HepG2 (cell line): Measurements from ENCODE around the gene UBE2QL1. TPM values are rescaled to one million over a fixed set of nuclear protein-coding genes. Genes with fewer than 3 reads are reported as not detected.

Experiments
- ATAC-seq: fragments of 200-7000 bp; cut with Tn5 transposase; 3 replicates; pipeline ENCODE4 v1.9.1; 2020; ENCODE audit warnings: mild to moderate bottlenecking, moderate library complexity
- BruUV-seq: library from RNA; stranded (reverse); fragments of 400-500 nt; replicated peaks from 2 replicates; lab custom pipeline; 2021; lab: Mats Ljungman, UMichigan
- CTCF ChIA-PET: fragments of 300-600 bp; formaldehyde crosslinking; extraction: SDS; loops from one replicate; lab custom pipeline; 2021; ENCODE audit warnings: low total read pairs, inconsistent platforms, low intra/inter-chr PET ratio; lab: Yijun Ruan, JAX
- POLR2A ChIA-PET: fragments of 350-600 bp; sonication (Branson Sonifier 250); formaldehyde crosslinking; loops from one replicate; lab custom pipeline; 2020; ENCODE audit warnings: antibody characterized with exemption, inconsistent platforms; lab: Yijun Ruan, JAX
- DNase-seq: peaks from one replicate; pipeline ENCODE4 v3.0.0-alpha.2; 2015; ENCODE audit warnings: low spot score
- FAIRE-seq: peaks from 3 replicates; lab custom pipeline; 2011; peaks lifted over from hg19 to GRCh38; lab: Jason Lieb, UNC
- H2AFZ ChIP-seq: one replicate; pipeline ENCODE4 v1.6.1; 2011; ENCODE audit warnings: low read length, inconsistent platforms
- H3K27ac ChIP-seq: fragments of 300-600 bp; 3 replicates; pipeline ENCODE4 v1.8.0; 2011; ENCODE audit warnings: mixed run types, mild to moderate bottlenecking, mixed read lengths, low read length, inconsistent platforms; ENCODE audit not compliant: insufficient read depth; ENCODE audit errors: extremely low read length
- H3K27me3 ChIP-seq, 2 experiments: fragments of 200-600 bp in 1 of 2; 2 replicates in 1 of 2; 3 replicates in 1 of 2; pipeline versions ENCODE4 v1.6.0 to v1.8.0; 2011; ENCODE audit warnings: low read length in 2 of 2, mild to moderate bottlenecking in 2 of 2, moderate library complexity in 2 of 2, inconsistent platforms in 1 of 2; ENCODE audit not compliant: insufficient read depth in 2 of 2, control insufficient read depth in 1 of 2
- H3K36me3 ChIP-seq, 2 experiments: fragments of 200-600 bp in 1 of 2; replicated peaks in 1 of 2; 2 replicates in 1 of 2; 3 replicates in 1 of 2; pipeline versions ENCODE4 v1.5.1 to v1.8.0; 2011; ENCODE audit warnings: low read length in 2 of 2, inconsistent platforms in 1 of 2; ENCODE audit not compliant: insufficient read depth in 2 of 2, control insufficient read depth in 1 of 2
- H3K4me1 ChIP-seq: 2 replicates; pipeline ENCODE4 v1.5.1; 2012; ENCODE audit warnings: low read length, inconsistent platforms; ENCODE audit not compliant: insufficient read depth
- H3K4me2 ChIP-seq: 2 replicates; pipeline ENCODE4 v1.6.0; 2011; ENCODE audit warnings: low read depth, low read length, inconsistent platforms
- H3K4me3 ChIP-seq, 3 experiments: fragments of 200-600 bp in 1 of 3; sonication (generic), shearing (Covaris generic) in 1 of 3; replicated peaks in 1 of 3; 2 replicates each; pipeline ENCODE4 v1.5.1; 2011 to 2016; ENCODE audit warnings: low read length in 3 of 3, inconsistent platforms in 2 of 3, low read depth in 2 of 3, mild to moderate bottlenecking in 2 of 3, control low read depth in 1 of 3, mixed read lengths in 1 of 3; ENCODE audit not compliant: insufficient read depth in 1 of 3
- H3K79me2 ChIP-seq: one replicate; pipeline ENCODE4 v1.6.1; 2011; ENCODE audit warnings: low read length, inconsistent platforms; ENCODE audit not compliant: insufficient read depth
- H3K9ac ChIP-seq: 2 replicates; pipeline ENCODE4 v1.6.0; 2011; ENCODE audit warnings: mild to moderate bottlenecking, low read depth, low read length, inconsistent platforms; ENCODE audit not compliant: insufficient read depth
- H3K9me3 ChIP-seq: 2 replicates; pipeline ENCODE4 v1.5.1; 2012; ENCODE audit warnings: mild to moderate bottlenecking, low read length
- H4K20me1 ChIP-seq: 2 replicates; pipeline ENCODE4 v1.6.0; 2011; ENCODE audit warnings: inconsistent platforms, mild to moderate bottlenecking, low read length, moderate library complexity; ENCODE audit not compliant: insufficient read depth
- HNRNPL ChIP-seq: fragments of 200-400 bp; formaldehyde crosslinking; IDR thresholded peaks from 2 replicates; pipeline ENCODE4 v1.6.1; 2017; ENCODE audit warnings: mild to moderate bottlenecking, low read depth, low read length
- MAFG ChIP-seq: sonication (generic); formaldehyde crosslinking; IDR thresholded peaks from 2 replicates; pipeline ENCODE4 v1.5.1; 2020; ENCODE audit warnings: mild to moderate bottlenecking, missing genetic modification reagents
- TEAD2 ChIP-seq: sonication (generic); formaldehyde crosslinking; IDR thresholded peaks from 2 replicates; pipeline ENCODE4 v1.9.0; 2021; ENCODE audit warnings: missing genetic modification reagents
- TOE1 ChIP-seq: sonication (generic); formaldehyde crosslinking; IDR thresholded peaks from 2 replicates; pipeline ENCODE4 v1.4.0; 2020; ENCODE audit warnings: mild to moderate bottlenecking, missing genetic modification reagents
- ZBTB38 ChIP-seq: sonication (generic); formaldehyde crosslinking; IDR thresholded peaks from 2 replicates; pipeline ENCODE4 v1.5.1; 2020; ENCODE audit warnings: mild to moderate bottlenecking, missing genetic modification reagents
- ZBTB42 ChIP-seq: sonication (generic); formaldehyde crosslinking; IDR thresholded peaks from 2 replicates; pipeline ENCODE4 v1.5.0; 2020; ENCODE audit warnings: mild to moderate bottlenecking, missing genetic modification reagents
- ZNF780A ChIP-seq: sonication (generic); formaldehyde crosslinking; IDR thresholded peaks from 2 replicates; pipeline ENCODE4 v1.8.0; 2022; ENCODE audit warnings: mild to moderate bottlenecking, missing genetic modification reagents, moderate library complexity
- ZNF788 ChIP-seq: sonication (generic); formaldehyde crosslinking; IDR thresholded peaks from 2 replicates; pipeline ENCODE4 v1.5.0; 2020; ENCODE audit warnings: mild to moderate bottlenecking, missing genetic modification reagents, borderline replicate concordance
- ZNF878 ChIP-seq: sonication (generic); formaldehyde crosslinking; IDR thresholded peaks from 2 replicates; pipeline ENCODE4 v1.8.1; 2023; ENCODE audit warnings: mild to moderate bottlenecking, missing genetic modification reagents, moderate library complexity
- WGBS: methylation state at CpG from one replicate; pipeline ENCODE4 v1.1.6; 2017; ENCODE audit warnings: low lambda C conversion rate; 5-methylcytosine and 5-hydroxymethylcytosine counted together
- in situ Hi-C: cut with HindIII; loops from 2 replicates; pipeline ENCODE4 v1.10.0; 2017; ENCODE audit warnings: low pct_unique_long_range_greater_than_20kb; ENCODE audit not compliant: extremely low pct_ligation_motif_present
- intact Hi-C: fragments of 100-400 bp; cut with micrococcal nuclease; formaldehyde crosslinking; loops from one replicate; pipeline ENCODE4 v1.10.0; 2022; ENCODE audit not compliant: unreplicated experiment
- polyA plus RNA-seq, 8 experiments: library from polyadenylated mRNA; depleted of rRNA in 3 of 8; stranded (reverse) in 7 of 8; unstranded in 1 of 8; fragments of >200 nt; fragmentation: Illumina TruSeq in 4 of 8; extraction: Trizol in 4 of 8; gene quantifications; 2 replicates each; pipeline versions ENCODE4 v1.2.1 to v1.2.3, GENCODE V29; 2011 to 2016; ENCODE audit warnings: low read depth in 4 of 8, missing spikeins in 1 of 8, mixed read lengths in 1 of 8; ENCODE audit not compliant: insufficient read depth in 1 of 8
- total RNA-seq, 5 experiments: library from RNA; depleted of rRNA; stranded (reverse); fragments of >200 nt; fragmentation: Illumina TruSeq; extraction: Trizol; gene quantifications; 2 replicates each; pipeline ENCODE4 v1.2.3, GENCODE V29; 2016; ENCODE audit warnings: low read depth in 1 of 5
- TF ChIP-seq, protein P1 (sequence below): sonication (generic); formaldehyde crosslinking; IDR thresholded peaks from 2 replicates; pipeline ENCODE4 v1.8.1; 2022; ENCODE audit warnings: low read depth, mild to moderate bottlenecking, missing genetic modification reagents
- TF ChIP-seq, protein P2 (sequence below): sonication (generic); formaldehyde crosslinking; IDR thresholded peaks from 2 replicates; pipeline ENCODE4 v1.9.0; 2021; ENCODE audit warnings: mild to moderate bottlenecking, missing genetic modification reagents
- TF ChIP-seq, protein P3 (sequence below): sonication (generic); formaldehyde crosslinking; IDR thresholded peaks from 2 replicates; pipeline ENCODE4 v1.4.0; 2020; ENCODE audit warnings: mild to moderate bottlenecking, low read depth, missing genetic modification reagents

UBE2QL1 gene
- total and polyA plus RNA-seq, 2 of the 13 experiments (the other 11 are each of a cell fraction or from before 2014, with no cell fraction given), result not detected

DNA sequence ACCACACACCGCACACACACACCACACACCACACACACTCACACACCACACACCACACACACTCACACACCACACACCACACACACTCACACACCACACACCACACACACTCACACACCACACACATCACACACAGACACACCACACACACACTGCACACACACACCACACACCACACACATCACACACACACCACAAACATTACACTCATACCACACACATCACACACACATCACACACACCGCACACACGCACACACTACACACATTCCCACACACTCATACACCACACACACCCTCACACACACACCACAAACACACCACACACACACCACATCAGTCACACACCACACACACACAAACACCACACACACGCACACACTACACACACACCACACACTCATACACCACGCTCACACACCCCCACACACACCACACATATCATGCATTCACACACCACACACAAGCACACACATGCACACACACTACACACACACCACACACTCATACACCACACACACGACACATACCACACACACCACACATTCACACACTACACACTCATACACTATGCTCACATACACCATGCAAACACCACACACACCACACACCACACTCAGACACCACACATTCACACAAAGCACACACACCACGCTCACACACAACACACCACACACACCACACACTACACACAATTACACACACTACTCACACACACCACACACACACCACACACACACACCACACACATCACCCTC lies 1.1 kb upstream of the UBE2QL1 start:
- no peaks in the 10 kb centered on the region for H3K9me3 ChIP-seq
- no peaks in the 10 kb centered on the region for H3K79me2 ChIP-seq
- H3K27ac ChIP-seq, result no peak overlapping the region
- H3K4me3 ChIP-seq, result no peak overlapping the region
- intact Hi-C loops, result no loop called here
- FAIRE-seq (peak; percentile 39), DNase-seq (no peak), ATAC-seq (no peak)
- H3K9ac ChIP-seq, result no peak overlapping the region
- no peaks in the 10 kb centered on the region for H3K4me1 ChIP-seq
- POLR2A ChIA-PET, result no interaction called here
- TF ChIP-seq ZNF878 (CRISPR knock-in tag) (no peak), ZNF780A (no peak), HNRNPL (peak; percentile 46; the same call in 1 of the 2 replicates), ZBTB38 (no peak), TOE1 (no peak), ZNF788 (CRISPR knock-in tag) (no peak), ZBTB42 (CRISPR knock-in tag) (no peak), TEAD2 (CRISPR knock-in tag) (no peak), MAFG (CRISPR knock-in tag) (no peak)
- TF ChIP-seq, protein P1, sequence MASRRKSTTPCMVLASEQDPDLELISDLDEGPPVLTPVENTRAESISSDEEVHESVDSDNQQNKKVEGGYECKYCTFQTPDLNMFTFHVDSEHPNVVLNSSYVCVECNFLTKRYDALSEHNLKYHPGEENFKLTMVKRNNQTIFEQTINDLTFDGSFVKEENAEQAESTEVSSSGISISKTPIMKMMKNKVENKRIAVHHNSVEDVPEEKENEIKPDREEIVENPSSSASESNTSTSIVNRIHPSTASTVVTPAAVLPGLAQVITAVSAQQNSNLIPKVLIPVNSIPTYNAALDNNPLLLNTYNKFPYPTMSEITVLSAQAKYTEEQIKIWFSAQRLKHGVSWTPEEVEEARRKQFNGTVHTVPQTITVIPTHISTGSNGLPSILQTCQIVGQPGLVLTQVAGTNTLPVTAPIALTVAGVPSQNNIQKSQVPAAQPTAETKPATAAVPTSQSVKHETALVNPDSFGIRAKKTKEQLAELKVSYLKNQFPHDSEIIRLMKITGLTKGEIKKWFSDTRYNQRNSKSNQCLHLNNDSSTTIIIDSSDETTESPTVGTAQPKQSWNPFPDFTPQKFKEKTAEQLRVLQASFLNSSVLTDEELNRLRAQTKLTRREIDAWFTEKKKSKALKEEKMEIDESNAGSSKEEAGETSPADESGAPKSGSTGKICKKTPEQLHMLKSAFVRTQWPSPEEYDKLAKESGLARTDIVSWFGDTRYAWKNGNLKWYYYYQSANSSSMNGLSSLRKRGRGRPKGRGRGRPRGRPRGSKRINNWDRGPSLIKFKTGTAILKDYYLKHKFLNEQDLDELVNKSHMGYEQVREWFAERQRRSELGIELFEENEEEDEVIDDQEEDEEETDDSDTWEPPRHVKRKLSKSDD (CRISPR knock-in tag), result no peak
- TF ChIP-seq, protein P2, sequence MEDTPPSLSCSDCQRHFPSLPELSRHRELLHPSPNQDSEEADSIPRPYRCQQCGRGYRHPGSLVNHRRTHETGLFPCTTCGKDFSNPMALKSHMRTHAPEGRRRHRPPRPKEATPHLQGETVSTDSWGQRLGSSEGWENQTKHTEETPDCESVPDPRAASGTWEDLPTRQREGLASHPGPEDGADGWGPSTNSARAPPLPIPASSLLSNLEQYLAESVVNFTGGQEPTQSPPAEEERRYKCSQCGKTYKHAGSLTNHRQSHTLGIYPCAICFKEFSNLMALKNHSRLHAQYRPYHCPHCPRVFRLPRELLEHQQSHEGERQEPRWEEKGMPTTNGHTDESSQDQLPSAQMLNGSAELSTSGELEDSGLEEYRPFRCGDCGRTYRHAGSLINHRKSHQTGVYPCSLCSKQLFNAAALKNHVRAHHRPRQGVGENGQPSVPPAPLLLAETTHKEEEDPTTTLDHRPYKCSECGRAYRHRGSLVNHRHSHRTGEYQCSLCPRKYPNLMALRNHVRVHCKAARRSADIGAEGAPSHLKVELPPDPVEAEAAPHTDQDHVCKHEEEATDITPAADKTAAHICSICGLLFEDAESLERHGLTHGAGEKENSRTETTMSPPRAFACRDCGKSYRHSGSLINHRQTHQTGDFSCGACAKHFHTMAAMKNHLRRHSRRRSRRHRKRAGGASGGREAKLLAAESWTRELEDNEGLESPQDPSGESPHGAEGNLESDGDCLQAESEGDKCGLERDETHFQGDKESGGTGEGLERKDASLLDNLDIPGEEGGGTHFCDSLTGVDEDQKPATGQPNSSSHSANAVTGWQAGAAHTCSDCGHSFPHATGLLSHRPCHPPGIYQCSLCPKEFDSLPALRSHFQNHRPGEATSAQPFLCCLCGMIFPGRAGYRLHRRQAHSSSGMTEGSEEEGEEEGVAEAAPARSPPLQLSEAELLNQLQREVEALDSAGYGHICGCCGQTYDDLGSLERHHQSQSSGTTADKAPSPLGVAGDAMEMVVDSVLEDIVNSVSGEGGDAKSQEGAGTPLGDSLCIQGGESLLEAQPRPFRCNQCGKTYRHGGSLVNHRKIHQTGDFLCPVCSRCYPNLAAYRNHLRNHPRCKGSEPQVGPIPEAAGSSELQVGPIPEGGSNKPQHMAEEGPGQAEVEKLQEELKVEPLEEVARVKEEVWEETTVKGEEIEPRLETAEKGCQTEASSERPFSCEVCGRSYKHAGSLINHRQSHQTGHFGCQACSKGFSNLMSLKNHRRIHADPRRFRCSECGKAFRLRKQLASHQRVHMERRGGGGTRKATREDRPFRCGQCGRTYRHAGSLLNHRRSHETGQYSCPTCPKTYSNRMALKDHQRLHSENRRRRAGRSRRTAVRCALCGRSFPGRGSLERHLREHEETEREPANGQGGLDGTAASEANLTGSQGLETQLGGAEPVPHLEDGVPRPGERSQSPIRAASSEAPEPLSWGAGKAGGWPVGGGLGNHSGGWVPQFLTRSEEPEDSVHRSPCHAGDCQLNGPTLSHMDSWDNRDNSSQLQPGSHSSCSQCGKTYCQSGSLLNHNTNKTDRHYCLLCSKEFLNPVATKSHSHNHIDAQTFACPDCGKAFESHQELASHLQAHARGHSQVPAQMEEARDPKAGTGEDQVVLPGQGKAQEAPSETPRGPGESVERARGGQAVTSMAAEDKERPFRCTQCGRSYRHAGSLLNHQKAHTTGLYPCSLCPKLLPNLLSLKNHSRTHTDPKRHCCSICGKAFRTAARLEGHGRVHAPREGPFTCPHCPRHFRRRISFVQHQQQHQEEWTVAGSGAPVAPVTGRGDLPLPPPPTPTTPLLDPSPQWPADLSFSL (CRISPR knock-in tag), result peak; percentile 94
- TF ChIP-seq, protein P3, sequence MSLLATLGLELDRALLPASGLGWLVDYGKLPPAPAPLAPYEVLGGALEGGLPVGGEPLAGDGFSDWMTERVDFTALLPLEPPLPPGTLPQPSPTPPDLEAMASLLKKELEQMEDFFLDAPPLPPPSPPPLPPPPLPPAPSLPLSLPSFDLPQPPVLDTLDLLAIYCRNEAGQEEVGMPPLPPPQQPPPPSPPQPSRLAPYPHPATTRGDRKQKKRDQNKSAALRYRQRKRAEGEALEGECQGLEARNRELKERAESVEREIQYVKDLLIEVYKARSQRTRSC, result no peak
- peaks cover 4 to 26% of the 10 kb centered on the region in 2 experiments for H3K27me3 ChIP-seq
- no peaks in the 10 kb centered on the region for H3K36me3 ChIP-seq
- no peak overlapping the region for H3K4me2 ChIP-seq
- CTCF ChIA-PET, result no interaction called here
- no peak overlapping the region for H2AFZ ChIP-seq
- BruUV-seq, result no TSS peak
- 84% methylated on average over 7 of the region's 7 CpGs for WGBS
- H4K20me1 ChIP-seq, result peaks cover 3% of the 10 kb centered on the region; the same call in 1 of the 2 replicates
- in situ Hi-C loops, result no loop called here
